K562 (cell line): Measurements from ENCODE around the gene PIP4K2A. TPM values are rescaled to one million over a fixed set of nuclear protein-coding genes. Genes with fewer than 3 reads are reported as not detected.

Source experiments
- ATAC-seq: fragments of 200-7000 bp; cut with Tn5 transposase; 3 replicates; pipeline ENCODE4 v1.9.1; 2020; ENCODE audit warnings: moderate library complexity
- BruUV-seq: library from RNA; stranded (reverse); fragments of 400-500 nt; replicated peaks from 2 replicates; lab custom pipeline; 2021; lab: Mats Ljungman, UMichigan
- CTCF ChIA-PET: fragments of 300-600 bp; formaldehyde crosslinking; extraction: SDS; loops from one replicate; lab custom pipeline; 2021; ENCODE audit warnings: low intra/inter-chr PET ratio; lab: Yijun Ruan, JAX
- POLR2A ChIA-PET: fragments of 300-600, 350-650 bp; sonication (Branson Sonifier 250); formaldehyde crosslinking; extraction: SDS; loops from one replicate; lab custom pipeline; 2021; ENCODE audit warnings: antibody characterized with exemption, inconsistent platforms; lab: Yijun Ruan, JAX
- DNase-seq, 4 experiments: peaks; one replicate each; pipeline versions ENCODE4 v3.0.0 to v3.0.0-alpha.2; 2011 to 2018; ENCODE audit warnings: low spot score in 3 of 4, mixed read lengths in 3 of 4; ENCODE audit errors: extremely low read depth in 1 of 4
- FAIRE-seq: peaks from 2 replicates; lab custom pipeline; 2011; peaks lifted over from hg19 to GRCh38; lab: Jason Lieb, UNC
- H2AFZ ChIP-seq: 2 replicates; pipeline ENCODE4 v1.6.0; 2011; ENCODE audit warnings: low read depth, low read length, control low read depth, inconsistent platforms
- H3K27ac ChIP-seq: fragments of 200-600 bp; 3 replicates; pipeline ENCODE4 v1.8.0; 2011; ENCODE audit warnings: low read depth, mild to moderate bottlenecking, control low read depth, inconsistent platforms, low read length, moderate library complexity, mixed read lengths; ENCODE audit errors: extremely low read depth
- H3K27me3 ChIP-seq, 2 experiments: fragments of 300-600 bp in 1 of 2; 2 replicates in 1 of 2; 3 replicates in 1 of 2; pipeline versions ENCODE4 v1.6.0 to v1.8.0; 2011; ENCODE audit warnings: inconsistent platforms in 2 of 2, low read length in 2 of 2, mild to moderate bottlenecking in 1 of 2, mixed read lengths in 1 of 2, moderate library complexity in 1 of 2; ENCODE audit not compliant: control insufficient read depth in 2 of 2, insufficient read depth in 2 of 2
- H3K36me3 ChIP-seq: fragments of 300-600 bp; 3 replicates; pipeline ENCODE4 v1.8.0; 2011; ENCODE audit warnings: mild to moderate bottlenecking, low read length, inconsistent platforms; ENCODE audit not compliant: control insufficient read depth, insufficient read depth
- H3K4me1 ChIP-seq, 2 experiments: fragments of 200-600 bp in 1 of 2; replicated peaks in 1 of 2; 2 replicates in 1 of 2; 3 replicates in 1 of 2; pipeline versions ENCODE4 v1.5.1 to v1.8.0; 2011; ENCODE audit warnings: inconsistent platforms in 2 of 2, low read length in 2 of 2, mild to moderate bottlenecking in 1 of 2, mixed read lengths in 1 of 2, moderate library complexity in 1 of 2; ENCODE audit not compliant: control insufficient read depth in 2 of 2, insufficient read depth in 2 of 2
- H3K4me2 ChIP-seq: 2 replicates; pipeline ENCODE4 v1.6.1; 2011; ENCODE audit warnings: low read length, control low read depth, inconsistent platforms, mixed read lengths; ENCODE audit not compliant: insufficient read depth
- H3K4me3 ChIP-seq: fragments of 200-600 bp; sonication (generic), shearing (Covaris generic); 2 replicates; pipeline ENCODE4 v1.5.1; 2016; ENCODE audit warnings: control low read depth, inconsistent platforms
- H3K79me2 ChIP-seq: fragments of 200-600 bp; 3 replicates; pipeline ENCODE4 v1.8.0; 2011; ENCODE audit warnings: low read length, inconsistent platforms; ENCODE audit not compliant: control insufficient read depth, insufficient read depth
- H3K9ac ChIP-seq, 2 experiments: 2 replicates each; pipeline versions ENCODE4 v1.6.0 to v1.6.1; 2011; ENCODE audit warnings: low read depth in 2 of 2, low read length in 2 of 2, control low read depth in 1 of 2, inconsistent platforms in 1 of 2, mild to moderate bottlenecking in 1 of 2, mixed read lengths in 1 of 2; ENCODE audit not compliant: insufficient read depth in 1 of 2
- H3K9me1 ChIP-seq: one replicate; pipeline ENCODE4 v1.6.0; 2011; ENCODE audit warnings: inconsistent platforms, mild to moderate bottlenecking, low read length, moderate library complexity; ENCODE audit not compliant: control insufficient read depth, insufficient read depth
- H3K9me3 ChIP-seq: replicated peaks from 2 replicates; pipeline ENCODE4 v1.5.1; 2011; ENCODE audit warnings: low read depth, low read length, inconsistent platforms; ENCODE audit not compliant: control insufficient read depth, insufficient read depth
- H4K20me1 ChIP-seq: replicated peaks from 2 replicates; pipeline ENCODE4 v1.6.1; 2011; ENCODE audit warnings: low read length, inconsistent platforms, mixed read lengths; ENCODE audit not compliant: control insufficient read depth, insufficient read depth
- CEBPB ChIP-seq: fragments of 450-650 bp; IDR thresholded peaks from 2 replicates; pipeline ENCODE4 v1.6.1; 2016; ENCODE audit warnings: missing genetic modification characterization, missing compliant biosample characterization
- CEBPG ChIP-seq, 3 experiments: fragments of 200-800 bp in 1 of 3; sonication (Bioruptor generic) in 1 of 3; sonication (generic) in 1 of 3; formaldehyde crosslinking in 1 of 3; IDR thresholded peaks in 2 of 3; conservative IDR thresholded peaks in 1 of 3; 2 replicates each; pipeline versions ENCODE4 v1.6.1 to v1.8.0; 2016 to 2022; ENCODE audit warnings: missing compliant biosample characterization in 2 of 3, missing genetic modification characterization in 2 of 3, mild to moderate bottlenecking in 1 of 3, missing genetic modification reagents in 1 of 3
- RCOR1 ChIP-seq, 2 experiments: IDR thresholded peaks; 2 replicates each; pipeline ENCODE4 v1.6.1; 2012; ENCODE audit warnings: low read depth in 2 of 2, low read length in 2 of 2, borderline replicate concordance in 1 of 2, improper control_type of control experiment in 1 of 2
- ZKSCAN3 ChIP-seq: fragments of 250-450 bp; sonication (Bioruptor Pico); IDR thresholded peaks from 2 replicates; pipeline ENCODE4 v1.4.0; 2020
- WGBS: fragments of 100-300 bp; shearing (Covaris generic); methylation state at CpG from one replicate; pipeline ENCODE4 v1.1.6; 2016; ENCODE audit warnings: low coverage, mixed read lengths; ENCODE audit not compliant: insufficient coverage; ENCODE audit errors: missing lambda C conversion rate; 5-methylcytosine and 5-hydroxymethylcytosine counted together
- in situ Hi-C: fragments of 300-500 bp; cut with MboI; formaldehyde crosslinking; loops from 4 replicates; pipeline ENCODE4 v1.15.0; 2018; ENCODE audit warnings: inconsistent platforms, mixed read lengths
- intact Hi-C: fragments of 100-400 bp; cut with micrococcal nuclease; formaldehyde crosslinking; loops from 2 replicates; pipeline ENCODE4 v1.14.2; 2022
- polyA plus RNA-seq, 8 experiments: library from polyadenylated mRNA; depleted of rRNA in 4 of 8; stranded (reverse) in 5 of 8; unstranded in 3 of 8; fragments of >200 nt; fragmentation: Nextera tagmentation in 2 of 8; fragmentation: Illumina TruSeq in 1 of 8; extraction: Ambion mirVana in 2 of 8; extraction: Trizol in 1 of 8; gene quantifications; 2 replicates each; pipeline versions ENCODE4 v1.2.1 to v1.2.3, GENCODE V29; 2011 to 2014; ENCODE audit warnings: inconsistent platforms in 1 of 8, missing spikeins in 1 of 8
- total RNA-seq, 7 experiments: library from RNA; depleted of rRNA in 6 of 7; stranded (reverse); fragments of >200 nt in 6 of 7; fragmentation: Illumina TruSeq in 2 of 7; extraction: Trizol in 2 of 7; gene quantifications; 2 replicates each; pipeline versions ENCODE4 v1.2.1 to v1.2.3, GENCODE V29; 2011 to 2021; ENCODE audit warnings: low replicate concordance in 1 of 7

PIP4K2A gene
- total and polyA plus RNA-seq, 9 of the 15 experiments (the other 6 are each of a cell fraction or from before 2014, with no cell fraction given): 35.6 to 117 (median 71.9) TPM

DNA sequence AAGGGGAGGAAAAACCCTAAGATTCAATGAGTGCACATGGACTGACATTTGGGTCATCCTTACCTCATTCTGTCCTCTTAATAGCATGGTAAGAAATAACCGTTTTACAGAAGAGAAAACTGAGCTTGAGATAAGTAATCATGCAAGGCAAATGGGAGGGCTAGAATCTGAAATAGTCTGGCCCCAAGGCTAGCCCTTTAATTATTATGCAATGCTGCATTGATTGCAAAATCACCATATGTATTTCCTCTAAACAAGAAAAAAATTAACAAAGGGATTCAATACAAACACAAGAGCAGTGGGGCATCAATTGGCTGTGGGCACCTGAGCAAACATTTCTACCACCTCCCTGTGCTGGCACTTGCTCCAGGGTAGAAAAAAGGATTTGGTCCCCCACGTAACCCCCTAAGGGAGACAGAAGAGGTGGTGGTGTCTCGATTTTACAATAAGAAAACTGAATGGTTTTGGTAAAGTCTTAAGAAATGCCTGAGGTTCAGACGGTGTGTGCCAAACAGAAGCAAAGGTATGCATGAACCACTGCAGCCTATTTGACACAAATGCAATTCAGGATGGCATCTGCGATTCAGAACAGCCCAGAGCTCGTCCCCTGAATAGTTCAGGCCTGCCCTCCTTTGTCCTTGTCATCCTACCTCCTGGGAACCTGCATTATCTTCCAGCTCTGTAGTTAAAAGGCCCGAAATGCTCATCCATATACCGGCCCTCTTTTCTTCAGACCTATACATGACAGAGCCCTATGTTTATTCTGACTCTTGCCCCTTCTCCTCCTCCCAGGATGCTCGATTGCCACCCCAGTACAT, 23.6 kb downstream of the PIP4K2A start:
- intact Hi-C loops: no loop called here
- no peak overlapping the region for H2AFZ ChIP-seq
- no peak for DNase-seq
- POLR2A ChIA-PET: interaction anchor here (0.6 to 3.0 kb wide), 4 partner anchors 8 to 88 kb away, joined by 3 to 14 read pairs (median 7); no protein-coding TSS in a partner anchor
- TF ChIP-seq RCOR1 (IDR thresholded peaks at IDR 0.05; ENCODE audit: borderline replicate concordance in 1 of 2, low read depth in 2 of 2, low read length in 2 of 2) (no peak), ZKSCAN3 (CRISPR knock-in tag) (peak; percentile 78), CEBPG (CRISPR knock-in tag; IDR thresholded peaks at IDR 0.05) (peak; percentile 36; the same call in 1 of the 2 replicates), CEBPG (tag; conservative IDR thresholded peaks at IDR 0.05 in 1 of 2, IDR thresholded peaks at IDR 0.05 in 1 of 2) (peak; percentile 83 to 91), CEBPB (tag) (peak; percentile 97)
- no peak overlapping the region for H3K9ac ChIP-seq
- H3K4me3 ChIP-seq: no peak overlapping the region
- H3K27me3 ChIP-seq: no peaks in the 10 kb centered on the region
- H3K27ac ChIP-seq: no peak overlapping the region
- H3K79me2 ChIP-seq: peaks cover 100% of the 10 kb centered on the region
- ATAC-seq: no peak
- no peak overlapping the region for H3K4me2 ChIP-seq
- no TSS peak for BruUV-seq
- H3K9me3 ChIP-seq: no peaks in the 10 kb centered on the region; the same call in 1 of the 2 replicates
- in situ Hi-C loops: no loop called here
- no peaks in the 10 kb centered on the region for H4K20me1 ChIP-seq
- FAIRE-seq: no peak
- no peaks in the 10 kb centered on the region for H3K9me1 ChIP-seq
- peaks cover 22% of the 10 kb centered on the region; the same call in 2 of the 3 replicates for H3K36me3 ChIP-seq
- H3K4me1 ChIP-seq: peaks cover 3 to 32% of the 10 kb centered on the region in 2 experiments; a peak in 4 of 5 replicates
- 66% methylated on average over 9 of the region's 9 CpGs for WGBS
- CTCF ChIA-PET: no interaction called here
